HG03159 (cell line): Measurements from ENCODE around the gene CCDC91.

Source experiments
- ATAC-seq: cut with Tn5 transposase; IDR thresholded peaks from one replicate; pipeline ENCODE4 v1.9.1; 2021; ENCODE audit warnings: mild to moderate bottlenecking, moderate library complexity; ENCODE audit not compliant: unreplicated experiment

Gene CCDC91, protein sequence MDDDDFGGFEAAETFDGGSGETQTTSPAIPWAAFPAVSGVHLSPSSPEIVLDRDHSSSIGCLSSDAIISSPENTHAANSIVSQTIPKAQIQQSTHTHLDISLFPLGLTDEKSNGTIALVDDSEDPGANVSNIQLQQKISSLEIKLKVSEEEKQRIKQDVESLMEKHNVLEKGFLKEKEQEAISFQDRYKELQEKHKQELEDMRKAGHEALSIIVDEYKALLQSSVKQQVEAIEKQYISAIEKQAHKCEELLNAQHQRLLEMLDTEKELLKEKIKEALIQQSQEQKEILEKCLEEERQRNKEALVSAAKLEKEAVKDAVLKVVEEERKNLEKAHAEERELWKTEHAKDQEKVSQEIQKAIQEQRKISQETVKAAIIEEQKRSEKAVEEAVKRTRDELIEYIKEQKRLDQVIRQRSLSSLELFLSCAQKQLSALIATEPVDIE

DNA sequence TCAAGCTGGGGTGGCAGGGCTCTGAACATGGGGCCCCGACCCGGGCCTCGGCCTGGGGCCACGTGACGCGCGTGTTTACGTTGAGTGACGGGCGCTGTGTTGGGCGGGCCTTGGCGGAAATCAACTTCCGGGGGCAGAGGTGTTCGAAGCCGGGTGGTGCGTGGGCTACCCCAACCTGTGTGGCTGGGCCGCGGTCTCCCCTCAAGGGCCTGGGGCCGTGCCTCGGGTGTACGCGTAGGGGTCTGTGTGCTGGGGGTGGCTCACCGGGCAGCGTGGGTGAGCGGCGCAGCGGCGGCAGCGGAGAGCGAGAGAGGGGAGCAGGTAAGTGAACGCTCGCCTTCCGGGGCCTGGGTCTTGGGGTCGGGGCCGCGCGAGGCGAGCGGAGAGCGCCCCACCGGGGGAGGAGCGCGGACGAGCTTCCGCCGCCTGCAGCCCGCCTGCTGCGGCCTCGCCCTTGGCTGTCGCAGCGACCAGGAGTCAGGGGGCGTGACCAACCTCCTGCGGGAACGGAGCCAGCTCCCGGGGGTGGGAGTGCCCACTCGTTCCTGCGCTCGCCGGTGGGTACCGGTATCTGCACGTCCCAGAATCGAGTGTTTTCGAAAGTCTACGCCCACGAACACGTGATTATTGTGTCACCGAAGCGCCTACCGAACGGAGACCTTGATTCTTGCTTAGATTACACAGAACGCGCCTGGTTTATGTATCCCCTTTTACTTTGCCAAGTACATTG is at the start of gene CCDC91:
Gene CCDC91, plus strand, starts transcription at position 136 of the 730 bp plus-strand sequence. CDS start 66,760 bp downstream, outside the sequence.
- ATAC-seq: peak; percentile 93

DNA sequence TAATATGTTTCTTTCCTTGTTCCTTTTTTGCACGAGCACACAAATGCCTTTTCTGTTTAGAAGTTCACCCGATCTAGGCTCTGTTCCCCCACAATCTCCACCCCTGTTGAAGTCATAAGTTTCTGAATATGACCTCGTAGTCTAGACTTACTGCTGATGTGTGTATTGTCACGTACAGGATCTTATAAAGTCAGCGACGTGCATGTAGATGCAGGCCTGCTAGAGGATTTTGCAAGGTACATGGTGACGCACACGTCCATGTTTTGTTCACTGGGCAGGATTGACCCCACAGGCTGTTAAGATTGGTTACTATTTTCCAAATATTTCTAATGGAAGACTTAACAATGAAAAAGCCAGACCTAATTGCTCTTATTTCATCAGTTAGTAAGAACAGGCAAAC is 46.2 kb upstream of the CCDC91 start:
- ATAC-seq: no peak

DNA sequence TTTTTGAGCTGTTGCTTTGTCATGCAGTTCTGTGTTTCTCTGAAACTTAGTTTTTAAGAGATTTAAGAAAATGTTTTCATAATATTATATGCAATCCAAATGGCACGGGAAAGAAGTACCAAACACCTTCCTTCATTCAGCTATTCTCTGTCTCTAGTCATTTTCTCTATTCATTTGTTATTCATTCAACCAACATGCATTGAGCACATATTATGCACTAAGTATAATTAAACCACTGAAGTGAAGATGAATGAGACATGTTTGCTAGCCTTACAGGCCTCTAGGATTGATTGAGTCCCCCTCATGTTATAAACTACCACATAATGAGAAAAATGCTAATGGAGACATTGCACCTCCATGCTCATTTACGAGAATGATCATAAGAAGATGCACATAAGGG is 45.7 kb upstream of the CCDC91 start:
- ATAC-seq: no peak

DNA sequence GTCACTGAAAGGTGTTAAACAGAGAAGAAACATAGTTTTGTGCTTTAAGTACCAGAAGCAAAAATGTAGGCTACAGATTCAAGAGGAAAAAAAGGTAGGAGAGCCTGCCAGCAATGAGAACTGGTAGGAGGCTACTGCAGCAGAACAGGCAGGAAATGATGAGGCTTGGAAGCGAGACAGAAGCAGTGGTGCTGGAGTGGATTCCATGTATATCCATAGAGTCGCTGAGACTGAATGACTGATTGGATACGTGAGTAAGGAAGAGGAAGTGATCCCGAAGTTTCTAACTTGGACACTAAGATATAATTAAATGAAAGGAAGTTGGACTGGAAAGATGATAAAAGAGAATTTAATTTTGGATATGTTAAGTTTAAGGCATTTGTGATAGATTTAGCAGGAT is 45.0 kb upstream of the CCDC91 start:
- ATAC-seq: no peak

DNA sequence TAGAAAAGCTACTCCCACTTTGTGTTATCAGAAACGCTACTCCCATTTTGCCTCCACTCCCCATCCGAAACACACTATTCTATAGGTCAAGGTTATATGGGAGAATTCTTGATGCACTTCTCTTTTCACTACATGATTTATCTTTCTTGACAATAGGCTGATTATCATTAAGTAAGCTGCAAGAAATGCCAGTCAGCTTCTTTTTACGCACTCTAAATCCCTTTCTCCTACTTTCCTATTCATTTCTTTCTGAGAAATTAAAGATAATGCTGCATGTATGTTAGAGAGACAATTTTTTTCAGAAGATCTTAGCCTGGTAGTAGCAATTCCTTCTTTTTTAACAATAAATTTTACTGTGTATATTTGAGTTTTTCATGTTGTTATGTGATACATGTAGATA is 41.0 kb upstream of the CCDC91 start:
- ATAC-seq: no peak

DNA sequence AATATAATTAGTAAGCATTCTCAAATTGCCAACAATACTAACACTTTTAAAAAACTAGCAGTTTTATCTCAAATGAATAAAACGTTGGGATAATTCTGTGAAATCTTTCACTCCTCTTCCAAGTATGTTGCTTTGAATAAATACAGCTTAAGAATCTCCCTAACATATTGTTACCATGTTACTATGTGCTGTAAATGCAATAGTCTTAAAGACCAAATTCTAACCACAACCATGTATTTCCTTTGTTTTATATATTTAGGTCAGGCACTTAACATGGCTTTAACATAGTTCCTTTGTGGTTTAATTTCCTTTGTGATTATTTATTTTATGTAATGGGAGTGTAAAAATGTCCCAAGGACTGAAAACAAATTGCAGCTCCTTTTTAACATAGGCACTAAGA is 33.9 kb upstream of the CCDC91 start:
- ATAC-seq: no peak

DNA sequence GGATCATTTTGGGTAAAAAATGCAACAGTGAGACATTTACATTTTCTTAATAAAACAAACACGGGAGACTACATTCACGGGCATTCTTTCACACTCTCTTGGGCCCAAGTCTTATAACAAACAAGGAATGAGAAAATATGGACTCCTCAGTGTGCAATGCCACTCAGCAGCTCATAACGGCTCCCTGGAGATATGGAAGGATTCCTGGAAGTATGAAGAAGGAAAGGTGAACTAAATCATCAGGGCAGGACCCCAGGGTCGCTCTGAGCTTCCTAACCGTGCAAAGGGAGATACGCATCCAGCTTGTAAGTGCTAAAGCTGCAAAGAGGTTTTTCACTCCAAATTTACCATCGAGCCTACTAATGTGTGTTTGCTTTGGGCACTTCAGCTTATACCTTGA is 33.5 kb upstream of the CCDC91 start:
- no peak for ATAC-seq

DNA sequence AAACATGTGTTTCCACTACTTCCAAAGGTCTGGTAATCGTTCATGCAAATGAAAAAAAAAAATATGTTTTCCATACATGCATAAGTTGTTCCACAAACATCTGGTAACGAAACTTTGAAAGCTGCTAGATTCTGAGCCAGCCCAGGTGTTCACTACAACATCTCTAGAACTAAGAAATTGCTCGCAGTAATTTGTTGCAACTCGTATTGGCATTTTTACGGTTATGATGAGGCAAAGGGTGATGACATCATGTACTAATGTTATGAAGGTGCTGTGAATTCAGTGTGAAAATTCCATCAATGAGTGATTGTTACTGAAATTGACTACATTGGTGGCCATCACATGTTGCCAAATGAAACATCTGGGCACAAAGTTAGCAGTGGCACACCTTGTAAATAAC is 31.9 kb upstream of the CCDC91 start:
- ATAC-seq: no peak

DNA sequence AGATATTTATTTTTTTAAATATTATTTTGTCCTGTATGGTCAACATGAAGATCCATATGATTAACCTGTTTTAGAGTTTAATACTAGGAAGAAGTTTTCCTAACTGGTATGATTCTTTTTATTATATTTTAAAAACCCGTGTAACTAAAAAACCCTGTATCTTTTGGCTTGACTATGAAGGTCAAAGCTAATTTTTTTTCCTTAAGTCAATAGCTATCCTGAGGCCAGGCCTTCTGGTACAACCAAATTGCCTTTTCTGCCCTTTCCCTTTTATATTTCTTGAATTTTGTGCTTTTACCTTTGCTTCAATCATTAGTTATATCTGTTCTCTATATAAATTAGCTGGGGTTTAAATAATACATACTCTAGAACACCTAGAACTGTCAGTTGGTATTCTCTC is 30.6 kb upstream of the CCDC91 start:
- ATAC-seq: no peak

DNA sequence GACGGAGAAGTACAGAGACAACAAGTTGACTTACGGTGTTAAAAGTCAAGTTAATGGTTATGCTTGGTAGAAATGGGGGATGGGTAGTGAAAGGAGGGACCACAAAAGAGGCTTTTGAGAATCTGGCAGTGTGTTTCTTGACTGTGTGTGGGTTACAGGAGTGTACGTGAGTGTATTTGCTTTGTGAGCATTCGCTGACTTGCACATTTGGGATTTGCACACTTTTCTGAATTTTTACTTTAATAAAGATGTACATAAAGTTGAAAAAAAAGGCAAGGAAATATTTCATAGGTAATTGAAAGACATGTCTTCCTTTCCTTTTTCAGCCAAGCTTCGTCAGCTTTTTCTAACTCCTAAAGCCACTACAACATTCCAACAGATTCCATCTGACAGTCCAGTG is 28.6 kb upstream of the CCDC91 start:
- ATAC-seq: no peak

DNA sequence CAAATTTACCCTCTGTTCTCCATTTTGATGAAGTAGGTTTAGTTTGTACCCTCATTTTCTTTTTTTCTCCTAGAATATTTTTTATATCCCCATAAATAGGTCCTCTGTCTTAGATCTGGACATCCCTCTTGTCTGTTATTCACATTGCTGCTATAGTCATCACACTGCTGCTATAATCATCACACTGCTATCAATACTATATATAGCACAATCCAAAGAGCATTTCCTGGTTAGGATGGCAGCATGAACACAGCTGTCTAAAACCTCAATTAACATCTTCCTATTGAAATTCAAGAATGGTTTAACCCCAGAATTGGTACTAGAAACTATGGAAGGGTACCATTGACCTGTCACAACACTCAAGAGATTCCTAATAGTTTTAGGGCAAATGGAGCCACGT is 27.6 kb upstream of the CCDC91 start:
- ATAC-seq: no peak

DNA sequence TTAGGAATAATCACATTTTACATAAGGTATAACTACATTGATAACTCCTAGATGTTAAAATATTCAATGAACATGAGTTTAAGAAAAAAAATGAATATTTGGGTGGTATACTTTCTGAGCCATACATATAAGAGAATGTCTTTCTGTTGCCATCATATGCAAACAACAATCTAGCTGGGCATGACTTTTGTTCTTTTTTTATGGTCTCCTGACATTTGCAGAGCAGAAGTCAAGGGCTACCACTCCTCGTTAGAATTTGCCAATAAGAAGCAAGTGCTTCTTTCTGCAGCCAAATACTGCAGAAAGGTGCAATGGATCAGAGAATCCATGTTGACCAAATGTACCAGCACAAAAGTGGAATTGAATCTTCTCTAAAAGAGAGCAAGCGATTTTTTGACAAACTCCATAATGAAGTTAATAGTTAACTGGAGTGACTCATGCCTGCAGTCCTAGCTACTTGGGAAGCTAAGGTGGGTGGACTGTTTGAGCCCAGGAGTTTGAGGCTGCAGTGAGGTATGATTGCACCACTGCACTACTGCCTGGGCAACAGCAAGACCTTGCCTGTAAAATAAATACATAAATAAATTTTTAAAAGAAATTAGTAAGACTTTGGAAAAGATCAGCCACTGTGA is 25.5 kb upstream of the CCDC91 start:
- ATAC-seq: no peak

DNA sequence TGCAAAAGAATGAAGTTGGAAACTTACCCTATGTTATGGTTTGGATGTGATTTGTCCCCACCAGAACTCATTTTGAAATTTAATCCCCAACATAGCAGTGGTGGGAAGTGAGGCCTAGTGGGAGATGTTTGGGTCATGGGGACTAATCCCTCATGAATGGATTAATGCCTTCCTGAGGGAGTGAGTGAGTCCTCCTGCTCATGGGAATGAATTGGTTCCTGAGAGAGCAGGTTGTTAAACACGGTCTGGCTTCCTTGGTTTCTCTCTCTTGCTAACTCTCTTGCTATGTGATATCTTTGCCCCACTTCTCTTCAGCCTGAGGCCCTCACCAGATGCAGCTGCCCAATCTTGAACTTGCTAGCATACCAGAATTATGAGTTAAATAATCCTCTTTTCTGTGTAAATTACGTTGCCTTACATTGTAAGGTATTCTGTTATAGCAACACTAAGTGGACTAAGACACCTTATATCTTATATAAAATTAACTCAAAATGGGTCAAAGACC is 22.2 kb upstream of the CCDC91 start:
- ATAC-seq: no peak

DNA sequence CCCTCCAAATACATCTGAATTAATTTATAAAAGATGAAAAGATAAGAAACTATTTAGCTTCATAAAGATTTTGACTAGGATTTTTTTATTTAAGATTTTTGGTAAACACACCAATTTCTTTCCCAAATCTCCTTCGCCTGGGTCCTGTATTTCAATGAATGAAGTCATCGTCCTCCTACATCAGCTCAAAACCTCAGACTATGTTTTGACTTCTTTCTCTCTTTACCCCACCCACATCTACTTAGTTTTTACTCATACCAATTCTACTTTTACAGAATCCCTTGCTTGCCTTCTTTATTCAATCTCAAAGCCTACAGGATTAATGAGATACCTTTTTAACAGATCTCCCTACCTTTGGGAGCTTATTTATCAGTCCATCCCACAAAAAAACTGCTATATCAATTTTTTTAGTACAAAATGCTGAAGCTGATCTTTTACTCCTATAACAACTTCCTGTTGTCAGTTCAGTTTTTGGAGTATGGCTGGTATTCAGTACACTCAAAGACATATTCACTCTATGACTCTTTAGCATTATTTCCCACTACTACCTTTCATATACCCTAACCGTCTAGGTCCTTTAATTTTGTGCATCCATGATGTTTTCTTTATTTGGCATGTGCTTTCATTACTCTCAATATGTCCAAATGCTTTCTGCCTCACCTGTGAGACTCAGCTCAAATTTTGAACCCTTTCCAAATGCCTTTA is 18.7 kb upstream of the CCDC91 start:
- no peak for ATAC-seq

DNA sequence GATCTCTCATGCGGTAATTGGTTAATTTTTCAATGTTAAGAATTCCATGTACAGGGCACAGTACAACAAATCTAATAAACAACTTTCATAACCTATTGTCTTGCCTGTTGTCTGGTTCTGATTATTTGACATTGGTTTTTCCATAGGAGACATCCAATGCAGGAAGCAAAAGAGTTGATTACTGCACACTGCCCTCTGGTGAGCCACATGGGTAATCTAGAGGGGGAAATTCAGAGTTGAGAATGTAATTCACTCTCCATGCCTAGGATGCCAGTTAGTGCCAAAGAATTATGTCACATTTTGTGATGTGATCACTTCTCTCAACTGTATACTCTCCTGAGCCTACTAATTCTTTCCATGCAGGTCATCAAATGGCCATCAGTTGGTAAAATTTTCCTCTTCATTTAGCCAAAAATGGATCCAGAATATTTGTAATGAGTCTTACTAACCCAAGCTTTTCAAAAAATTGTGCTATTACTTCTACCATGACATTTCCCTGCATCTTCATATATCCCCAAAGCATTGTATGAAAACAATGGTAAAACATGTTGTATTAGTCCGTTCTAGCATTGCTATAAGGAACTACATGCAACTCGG is 17.7 kb upstream of the CCDC91 start:
- ATAC-seq: no peak

DNA sequence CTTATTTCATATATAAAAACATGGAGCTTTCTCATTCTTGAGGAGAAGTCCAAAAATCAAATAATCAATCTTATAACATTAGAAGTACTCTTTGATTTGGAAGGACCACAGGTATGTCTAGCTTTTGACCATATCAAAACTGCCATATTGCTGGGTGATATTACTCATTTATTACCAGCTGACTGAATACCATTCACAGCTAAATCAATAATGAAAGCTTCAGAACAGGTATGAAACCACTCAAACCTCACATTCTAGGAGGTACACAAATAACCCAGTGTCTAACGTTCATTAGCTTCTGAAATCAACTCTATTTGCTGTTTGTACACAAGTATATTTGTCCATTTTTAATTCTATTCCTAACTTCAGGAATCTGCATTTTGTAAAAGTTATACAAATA is 16.8 kb upstream of the CCDC91 start:
- no peak for ATAC-seq

DNA sequence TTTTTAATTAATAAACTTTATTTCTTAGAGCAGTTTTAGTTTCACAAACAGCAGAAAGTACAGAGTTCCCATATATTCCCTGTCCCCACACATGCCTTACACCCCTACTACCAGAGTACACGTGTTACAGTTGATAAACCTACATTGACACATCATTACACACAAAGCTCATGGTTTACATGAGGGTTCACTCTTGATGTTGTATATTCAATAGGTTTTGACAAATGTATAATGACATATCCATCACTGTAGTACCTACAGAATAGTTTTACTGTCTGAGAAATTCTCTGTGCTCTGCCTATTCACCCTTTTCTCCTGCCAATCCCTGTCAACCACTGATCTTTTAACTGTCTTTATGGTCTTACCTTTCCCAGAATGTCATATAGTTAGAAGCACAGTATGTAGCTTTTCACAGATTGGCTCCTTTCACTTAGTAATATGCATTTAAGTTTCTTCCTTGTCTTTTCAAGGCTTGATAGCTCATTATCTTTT is 15.1 kb upstream of the CCDC91 start:
- no peak for ATAC-seq

DNA sequence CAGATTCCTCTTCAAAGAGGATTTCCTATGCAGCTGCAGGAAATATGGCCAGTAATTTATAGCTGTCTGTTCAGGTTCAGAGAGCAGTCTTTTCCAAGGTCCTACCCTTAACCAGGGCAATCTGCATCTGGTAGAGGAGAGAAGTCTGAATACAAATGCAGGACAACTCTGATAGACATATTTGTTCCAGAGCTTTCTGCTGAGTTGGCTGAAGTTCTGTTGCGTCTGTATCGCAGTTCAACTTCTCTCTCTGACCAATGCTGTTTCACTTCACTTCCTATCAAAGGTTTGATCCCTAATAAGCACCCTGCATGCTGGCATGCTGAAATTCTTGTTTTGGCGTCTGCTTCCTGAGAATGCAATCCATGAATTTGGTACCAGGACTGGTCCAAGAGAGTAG is 14.0 kb upstream of the CCDC91 start:
- ATAC-seq: no peak

DNA sequence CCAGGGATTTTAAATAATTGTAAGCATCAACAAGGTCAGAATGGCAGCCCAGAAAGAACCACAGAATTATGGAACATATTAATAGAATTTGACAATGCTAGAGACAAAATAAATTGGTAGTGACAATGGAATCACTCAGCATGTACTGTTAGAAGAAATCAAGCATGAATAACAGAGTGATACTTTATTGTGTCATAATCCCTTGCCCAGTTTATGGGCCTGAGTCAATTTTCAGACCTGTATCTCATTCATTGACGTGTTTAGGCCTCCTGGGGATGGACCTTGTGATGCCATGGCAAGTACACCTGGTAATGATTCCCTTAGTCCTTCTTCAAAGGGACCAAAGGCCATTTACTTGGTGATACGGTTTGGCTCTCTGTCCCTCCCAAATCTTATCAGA is 12.8 kb upstream of the CCDC91 start:
- no peak for ATAC-seq

DNA sequence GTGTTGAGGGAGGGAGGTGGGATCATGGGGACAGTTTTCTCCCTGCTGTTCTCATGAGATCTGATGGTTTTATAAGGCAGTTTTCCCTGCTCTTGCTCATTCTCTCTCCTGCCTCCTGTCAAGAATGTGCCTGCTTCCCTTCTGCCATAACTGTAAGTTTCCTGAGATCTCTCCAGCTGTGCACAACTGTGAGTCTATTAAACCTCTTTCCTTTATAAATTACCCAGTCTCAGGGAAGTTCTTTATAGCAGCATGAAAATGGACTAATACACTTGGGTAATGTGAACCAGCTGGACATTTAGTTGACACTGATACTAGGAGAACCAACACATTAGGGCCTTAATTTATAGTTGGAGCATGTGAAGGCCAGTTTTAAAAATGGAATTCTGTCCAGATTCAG is 12.4 kb upstream of the CCDC91 start:
- ATAC-seq: no peak

DNA sequence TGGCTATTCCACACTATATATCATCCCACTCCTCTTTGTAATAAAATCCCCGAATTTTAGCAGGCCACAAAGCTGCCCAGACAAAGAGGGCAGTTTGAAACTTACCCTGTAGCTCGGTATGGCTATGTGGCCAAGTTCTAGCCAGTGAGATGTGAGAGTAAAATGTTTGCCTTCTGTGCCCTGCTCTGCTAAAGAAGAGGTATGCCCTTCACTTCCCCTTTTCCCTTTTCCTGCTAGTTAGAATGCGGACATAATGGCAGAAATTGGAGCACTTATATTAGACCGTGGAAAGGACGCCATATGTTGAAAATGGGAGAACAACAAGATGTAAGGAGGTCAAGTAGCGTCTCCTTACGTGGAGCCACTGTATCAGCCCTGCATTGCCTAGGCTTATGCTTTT is 11.5 kb upstream of the CCDC91 start:
- no peak for ATAC-seq
